GM23338 (cell line): ENCODE data around the gene CBLC. TPM values are rescaled to one million over a fixed set of nuclear protein-coding genes. Genes with fewer than 3 reads are reported as not detected.

Experiments used
- ATAC-seq: fragments of 200-7000 bp; cut with Tn5 transposase; 3 replicates; pipeline ENCODE4 v1.9.1; 2020
- DNase-seq: peaks from one replicate; pipeline ENCODE4 v3.0.0-alpha.2; 2015; ENCODE audit warnings: low spot score
- H2AFZ ChIP-seq: fragments of 200-600 bp; sonication (generic); 2 replicates; pipeline ENCODE4 v1.8.0; 2016; ENCODE audit warnings: antibody characterized with exemption, mild to moderate bottlenecking, moderate library complexity
- H3F3A ChIP-seq: fragments of 200-600 bp; sonication (generic); replicated peaks from 2 replicates; pipeline ENCODE4 v1.8.0; 2017; ENCODE audit warnings: antibody characterized with exemption, mixed run types, low read depth
- H3K27ac ChIP-seq: fragments of 200-600 bp; sonication (generic); 2 replicates; pipeline ENCODE4 v1.6.1; 2016; ENCODE audit warnings: low read depth
- H3K27me3 ChIP-seq: fragments of 200-600 bp; sonication (generic); 2 replicates; pipeline ENCODE4 v1.8.0; 2016; ENCODE audit warnings: mild to moderate bottlenecking, mixed run types, moderate library complexity; ENCODE audit not compliant: insufficient read depth
- H3K36me3 ChIP-seq: fragments of 200-600 bp; sonication (generic); 2 replicates; pipeline ENCODE4 v1.8.0; 2016; ENCODE audit warnings: mild to moderate bottlenecking; ENCODE audit not compliant: insufficient read depth
- H3K4me1 ChIP-seq: fragments of 200-600 bp; sonication (generic); 2 replicates; pipeline ENCODE4 v1.8.0; 2016; ENCODE audit warnings: mild to moderate bottlenecking, moderate library complexity; ENCODE audit not compliant: insufficient read depth
- H3K4me2 ChIP-seq: fragments of 200-600 bp; sonication (generic); 2 replicates; pipeline ENCODE4 v1.7.1; 2017; ENCODE audit warnings: mixed run types
- H3K4me3 ChIP-seq: fragments of 200-600 bp; sonication (generic); 2 replicates; pipeline ENCODE4 v1.6.1; 2016; ENCODE audit warnings: mixed run types
- H3K79me2 ChIP-seq: fragments of 200-600 bp; sonication (generic); replicated peaks from 2 replicates; pipeline ENCODE4 v1.8.0; 2017; ENCODE audit warnings: mild to moderate bottlenecking; ENCODE audit not compliant: insufficient read depth
- H3K9me2 ChIP-seq: fragments of 200-600 bp; sonication (generic); 2 replicates; pipeline ENCODE4 v1.8.0; 2017; ENCODE audit not compliant: insufficient read depth
- H4K20me1 ChIP-seq: fragments of 200-600 bp; sonication (generic); replicated peaks from 2 replicates; pipeline ENCODE4 v1.8.0; 2017; ENCODE audit warnings: mild to moderate bottlenecking; ENCODE audit not compliant: insufficient read depth
- H3K27ac Mint-ChIP-seq: 2 replicates; pipeline ENCODE4 v1.8.0; 2020; ENCODE audit warnings: inconsistent platforms, mild to moderate bottlenecking, moderate library complexity, mixed read lengths
- H3K27me3 Mint-ChIP-seq: 3 replicates; pipeline ENCODE4 v1.8.0; 2022; ENCODE audit warnings: low read depth, mild to moderate bottlenecking, moderate library complexity, mixed read lengths, inconsistent platforms; ENCODE audit not compliant: insufficient read depth, poor library complexity
- H3K36me3 Mint-ChIP-seq: 3 replicates; pipeline ENCODE4 v1.8.0; 2021; ENCODE audit warnings: low read depth, mild to moderate bottlenecking, inconsistent platforms, moderate library complexity, mixed read lengths
- H3K4me1 Mint-ChIP-seq: 3 replicates; pipeline ENCODE4 v1.8.0; 2020; ENCODE audit warnings: mild to moderate bottlenecking, inconsistent platforms, mixed read lengths
- H3K4me3 Mint-ChIP-seq: 3 replicates; pipeline ENCODE4 v1.8.0; 2021; ENCODE audit warnings: moderate library complexity, mild to moderate bottlenecking, inconsistent platforms, mixed read lengths
- H3K9me3 Mint-ChIP-seq: 3 replicates; pipeline ENCODE4 v1.8.0; 2020; ENCODE audit warnings: moderate library complexity, mild to moderate bottlenecking, inconsistent platforms, mixed read lengths
- CTCF ChIP-seq, 2 experiments: fragments of 200-600 bp in 1 of 2; sonication (generic) in 1 of 2; conservative IDR thresholded peaks; 2 replicates each; pipeline versions ENCODE4 v1.5.1 to v1.6.1; 2016 to 2017; ENCODE audit warnings: antibody characterized with exemption in 2 of 2, low read depth in 2 of 2, mild to moderate bottlenecking in 2 of 2, moderate library complexity in 1 of 2
- ETS1 ChIP-seq: IDR thresholded peaks from 2 replicates; pipeline ENCODE4 v1.6.1; 2016; ENCODE audit warnings: antibody characterized with exemption
- EZH2phosphoT487 ChIP-seq: fragments of 200-600 bp; sonication (generic); IDR thresholded peaks from one replicate; pipeline ENCODE4 v1.8.1; 2018; ENCODE audit warnings: antibody characterized with exemption; ENCODE audit not compliant: unreplicated experiment
- JUNB ChIP-seq: IDR thresholded peaks from one replicate; pipeline ENCODE4 v1.6.1; 2016; ENCODE audit warnings: antibody characterized with exemption; ENCODE audit not compliant: unreplicated experiment
- NANOG ChIP-seq: IDR thresholded peaks from 2 replicates; pipeline ENCODE4 v1.6.1; 2016; ENCODE audit warnings: antibody characterized with exemption, borderline replicate concordance
- POLR2AphosphoS5 ChIP-seq: IDR thresholded peaks from 2 replicates; pipeline ENCODE4 v1.6.1; 2016; ENCODE audit warnings: antibody characterized with exemption, low read depth
- ZNF462 ChIP-seq: fragments of 250-450 bp; sonication (Bioruptor Pico); IDR thresholded peaks from 2 replicates; pipeline ENCODE4 v1.5.0; 2020; ENCODE audit warnings: mild to moderate bottlenecking, moderate library complexity
- polyA plus RNA-seq: library from polyadenylated mRNA; unstranded; fragments of >200 nt; fragmentation: Nextera tagmentation; extraction: Ambion mirVana; gene quantifications from 2 replicates; pipeline ENCODE4 v1.2.1, GENCODE V29; 2016
- total RNA-seq: library from RNA; depleted of rRNA; stranded (reverse); fragments of >200 nt; shearing (Covaris generic); gene quantifications from 2 replicates; pipeline ENCODE4 v1.2.3, GENCODE V29; 2014

Gene CBLC
- total and polyA plus RNA-seq, 2 experiments from 2014 or later = 14.5 to 29.3 TPM

GRCh38 chr19:44740351-44740824 is 37.3 kb upstream of the CBLC start:
- no peaks in the 10 kb centered on the region for H3K4me1 ChIP-seq
- no peaks in the 10 kb centered on the region for H3K36me3 ChIP-seq
- H3K4me3 ChIP-seq = no peak overlapping the region
- peak; percentile 20 for ATAC-seq
- peaks cover 16% of the 10 kb centered on the region for H3K4me1 Mint-ChIP-seq
- no peaks in the 10 kb centered on the region for H3K9me3 Mint-ChIP-seq
- H4K20me1 ChIP-seq = no peaks in the 10 kb centered on the region
- H3K36me3 Mint-ChIP-seq = no peaks in the 10 kb centered on the region
- H3K79me2 ChIP-seq = no peaks in the 10 kb centered on the region
- no peak overlapping the region for H2AFZ ChIP-seq
- H3K4me3 Mint-ChIP-seq = no peak overlapping the region
- no peaks in the 10 kb centered on the region for H3K9me2 ChIP-seq
- TF ChIP-seq NANOG (no peak), ETS1 (no peak), POLR2AphosphoS5 (no peak), EZH2phosphoT487 (no peak), CTCF (conservative IDR thresholded peaks at IDR 0.05; ENCODE audit: low read depth in 2 of 2) (0 out of 4 replicates have a peak, but pooled peaks of 1 of the 2 experiments have one; percentile 0)
- no peaks in the 10 kb centered on the region for H3F3A ChIP-seq
- DNase-seq = no peak
- peaks cover 8% of the 10 kb centered on the region for H3K27me3 Mint-ChIP-seq
- no peak overlapping the region for H3K27ac Mint-ChIP-seq
- H3K27ac ChIP-seq = no peak overlapping the region
- peaks cover 8% of the 10 kb centered on the region for H3K27me3 ChIP-seq
- no peak overlapping the region for H3K4me2 ChIP-seq

GRCh38 chr19:44741258-44741731 is 36.4 kb upstream of the CBLC start:
- Mint-ChIP-seq H3K27ac (no peak overlapping the region), H3K36me3 (no peaks in the 10 kb centered on the region), H3K9me3 (no peaks in the 10 kb centered on the region), H3K4me1 (peaks cover 16% of the 10 kb centered on the region), H3K4me3 (no peak overlapping the region), H3K27me3 (peaks cover 17% of the 10 kb centered on the region)
- Histone ChIP-seq H3K27me3 (peaks cover 17% of the 10 kb centered on the region), H3K79me2 (no peaks in the 10 kb centered on the region), H3K4me3 (no peak overlapping the region), H2AFZ (no peak overlapping the region), H3F3A (no peaks in the 10 kb centered on the region), H3K4me2 (no peak overlapping the region), H4K20me1 (no peaks in the 10 kb centered on the region), H3K4me1 (no peaks in the 10 kb centered on the region), H3K27ac (no peak overlapping the region), H3K36me3 (no peaks in the 10 kb centered on the region), H3K9me2 (no peaks in the 10 kb centered on the region)
- no peak for DNase-seq
- no peak for ATAC-seq
- no peak for TF ChIP-seq CTCF (conservative IDR thresholded peaks at IDR 0.05; ENCODE audit: low read depth in 2 of 2)
- TF ChIP-seq ETS1 = no peak
- TF ChIP-seq JUNB = no peak
- TF ChIP-seq ZNF462 = no peak
- no peak for TF ChIP-seq NANOG
